Measurements from ENCODE around the gene TTC21A. TPM values are rescaled to one million over a fixed set of nuclear protein-coding genes. Genes with fewer than 3 reads are reported as not detected.

Gene TTC21A
- polyA plus RNA-seq, 6 donors from 2014 or later, result 3.8 to 14.8 (median 11.2) TPM

GRCh38 chr3:39102504-39103323 is 4.8 kb upstream of the TTC21A start:
- Mint-ChIP-seq H3K4me1 (peaks cover 52 to 59% (median 58%) of the 10 kb centered on the region in 3 donors), H3K4me3 (peak overlapping the region in 1 of 8 donors; percentile 38), H3K36me3 (peaks cover 0 to 2% of the 10 kb centered on the region in 2 donors), H3K9me3 (no peaks in the 10 kb centered on the region), H3K27me3 (no peaks in the 10 kb centered on the region), H3K27ac (peak overlapping the region in 5 of 6 donors; percentile 57 to 85 (median 73))
- ATAC-seq (ENCODE audit: low read depth in 2 of 2) (no peak), DNase-seq (no peak)

- Mint-ChIP-seq H3K4me3 (peak overlapping the region in 1 of 8 donors; percentile 38), H3K4me1 (peaks cover 58 to 65% (median 64%) of the 10 kb centered on the region in 3 donors), H3K27me3 (no peaks in the 10 kb centered on the region), H3K36me3 (peaks cover 0 to 8% of the 10 kb centered on the region in 2 donors), H3K9me3 (no peaks in the 10 kb centered on the region), H3K27ac (peak overlapping the region in 5 of 6 donors; percentile 37 to 85 (median 58))
- DNase-seq, result no peak
- ATAC-seq (ENCODE audit: low read depth in 2 of 2), result no peak
Observed at GRCh38 chr3:39103324-39103693, 4.2 kb upstream of the TTC21A start.

- DNase-seq, result no peak
- Mint-ChIP-seq H3K27ac (peak overlapping the region in 4 of 6 donors; percentile 64 to 86 (median 72)), H3K9me3 (no peaks in the 10 kb centered on the region), H3K4me3 (peak overlapping the region in 1 of 8 donors; percentile 99), H3K27me3 (no peaks in the 10 kb centered on the region), H3K36me3 (peaks cover 0 to 9% of the 10 kb centered on the region in 2 donors), H3K4me1 (peaks cover 65 to 71% (median 71%) of the 10 kb centered on the region in 3 donors)
- no peak for ATAC-seq (ENCODE audit: low read depth in 2 of 2)
Observed at GRCh38 chr3:39103791-39104552, 3.5 kb upstream of the TTC21A start.

GRCh38 chr3:39104961-39105686 is 2.4 kb upstream of the TTC21A start:
- H3K4me3 Mint-ChIP-seq, result peak overlapping the region in 7 of 8 donors; percentile 22 to 99 (median 95)
- H3K27ac Mint-ChIP-seq, result peak overlapping the region in 5 of 6 donors; percentile 35 to 86 (median 58)
- no peak for DNase-seq
- no peaks in the 10 kb centered on the region for H3K9me3 Mint-ChIP-seq
- H3K36me3 Mint-ChIP-seq, result peaks cover 3 to 9% of the 10 kb centered on the region in 2 donors
- H3K27me3 Mint-ChIP-seq, result no peaks in the 10 kb centered on the region
- no peak for ATAC-seq (ENCODE audit: low read depth in 2 of 2)
- peaks cover 71 to 83% (median 78%) of the 10 kb centered on the region in 3 donors for H3K4me1 Mint-ChIP-seq

- H3K36me3 Mint-ChIP-seq, result peaks cover 9% of the 10 kb centered on the region in 2 donors
- H3K27me3 Mint-ChIP-seq, result no peaks in the 10 kb centered on the region
- H3K4me3 Mint-ChIP-seq, result peak overlapping the region; percentile 6 to 99 (median 94)
- no peaks in the 10 kb centered on the region for H3K9me3 Mint-ChIP-seq
- no peak for DNase-seq
- peaks cover 69 to 85% (median 75%) of the 10 kb centered on the region in 3 donors for H3K4me1 Mint-ChIP-seq
- H3K27ac Mint-ChIP-seq, result peak overlapping the region in 4 of 6 donors; percentile 68 to 91 (median 86)
- no peak for ATAC-seq (ENCODE audit: low read depth in 2 of 2)
Observed at GRCh38 chr3:39105687-39106063, 1.8 kb upstream of the TTC21A start.

GRCh38 chr3:39106281-39106811 is 1.1 kb upstream of the TTC21A start:
- Mint-ChIP-seq H3K27me3 (no peaks in the 10 kb centered on the region), H3K4me1 (peaks cover 62 to 81% (median 69%) of the 10 kb centered on the region in 3 donors)

GRCh38 chr3:39106851-39107387 is 561 bp upstream of the TTC21A start:
- Mint-ChIP-seq H3K27me3 (no peaks in the 10 kb centered on the region), H3K4me1 (peaks cover 60 to 77% (median 71%) of the 10 kb centered on the region in 3 donors), H3K9me3 (no peaks in the 10 kb centered on the region), H3K27ac (peak overlapping the region in 3 of 6 donors; percentile 62 to 95 (median 90)), H3K36me3 (peaks cover 9 to 20% of the 10 kb centered on the region in 2 donors), H3K4me3 (peak overlapping the region; percentile 84 to 99 (median 94))
- ATAC-seq (ENCODE audit: low read depth in 2 of 2) (no peak), DNase-seq (no peak)

More at GRCh38 chr3:39106281-39106811, 1.1 kb upstream of the TTC21A start:
- peak overlapping the region; percentile 84 to 99 (median 94) for H3K4me3 Mint-ChIP-seq
- H3K9me3 Mint-ChIP-seq, result no peaks in the 10 kb centered on the region
- peak overlapping the region; percentile 10 to 91 (median 85) for H3K27ac Mint-ChIP-seq
- no peak for ATAC-seq (ENCODE audit: low read depth in 2 of 2)
- peaks cover 9 to 14% of the 10 kb centered on the region in 2 donors for H3K36me3 Mint-ChIP-seq
- no peak for DNase-seq

GRCh38 chr3:39108200-39108710 is 775 bp downstream of the TTC21A start:
- H3K4me3 Mint-ChIP-seq, result peak overlapping the region; percentile 93 to 99 (median 98)
- no peaks in the 10 kb centered on the region for H3K9me3 Mint-ChIP-seq
- peak; percentile 85 for DNase-seq
- H3K4me1 Mint-ChIP-seq, result peaks cover 50 to 63% (median 60%) of the 10 kb centered on the region in 3 donors
- peaks cover 9 to 21% of the 10 kb centered on the region in 2 donors for H3K36me3 Mint-ChIP-seq
- H3K27ac Mint-ChIP-seq, result peak overlapping the region; percentile 94 to 99 (median 98)
- no peaks in the 10 kb centered on the region for H3K27me3 Mint-ChIP-seq
- ATAC-seq (ENCODE audit: low read depth in 2 of 2), result peak; percentile 85 to 86

- DNase-seq, result no peak
- no peak for ATAC-seq (ENCODE audit: low read depth in 2 of 2)
- peak overlapping the region in 7 of 8 donors; percentile 93 to 99 (median 96) for H3K4me3 Mint-ChIP-seq
- peak overlapping the region in 5 of 6 donors; percentile 39 to 99 (median 95) for H3K27ac Mint-ChIP-seq
- no peaks in the 10 kb centered on the region for H3K9me3 Mint-ChIP-seq
- peaks cover 45 to 56% (median 52%) of the 10 kb centered on the region in 3 donors for H3K4me1 Mint-ChIP-seq
- H3K36me3 Mint-ChIP-seq, result peaks cover 9 to 21% of the 10 kb centered on the region in 2 donors
- H3K27me3 Mint-ChIP-seq, result no peaks in the 10 kb centered on the region
Observed at GRCh38 chr3:39109086-39109485, 1.6 kb downstream of the TTC21A start.

GRCh38 chr3:39110041-39110639 is 2.7 kb downstream of the TTC21A start:
- DNase-seq, result no peak
- ATAC-seq (ENCODE audit: low read depth in 2 of 2), result no peak
- H3K4me3 Mint-ChIP-seq, result peak overlapping the region in 2 of 8 donors; percentile 7 to 15
- peak overlapping the region in 1 of 6 donors; percentile 71 for H3K27ac Mint-ChIP-seq
- H3K27me3 Mint-ChIP-seq, result no peaks in the 10 kb centered on the region
- no peaks in the 10 kb centered on the region for H3K9me3 Mint-ChIP-seq
- peaks cover 9 to 28% of the 10 kb centered on the region in 2 donors for H3K36me3 Mint-ChIP-seq
- H3K4me1 Mint-ChIP-seq, result peaks cover 41 to 45% (median 45%) of the 10 kb centered on the region in 3 donors

GRCh38 chr3:39112113-39112512 is 4.6 kb downstream of the TTC21A start:
- Mint-ChIP-seq H3K27me3 (no peaks in the 10 kb centered on the region), H3K27ac (peak overlapping the region in 3 of 6 donors; percentile 13 to 47 (median 14)), H3K9me3 (no peaks in the 10 kb centered on the region), H3K36me3 (peaks cover 9 to 29% of the 10 kb centered on the region in 2 donors), H3K4me1 (peaks cover 24 to 28% (median 27%) of the 10 kb centered on the region in 3 donors), H3K4me3 (no peak overlapping the region)
- no peak for ATAC-seq (ENCODE audit: low read depth in 2 of 2)
- DNase-seq, result no peak

GRCh38 chr3:39112535-39112934 is 5.1 kb downstream of the TTC21A start:
- Mint-ChIP-seq H3K36me3 (peaks cover 9 to 29% of the 10 kb centered on the region in 2 donors), H3K27ac (peak overlapping the region in 3 of 6 donors; percentile 14 to 95 (median 15)), H3K27me3 (no peaks in the 10 kb centered on the region), H3K9me3 (no peaks in the 10 kb centered on the region), H3K4me1 (peaks cover 24 to 30% (median 28%) of the 10 kb centered on the region in 3 donors), H3K4me3 (no peak overlapping the region)
- ATAC-seq (ENCODE audit: low read depth in 2 of 2), result no peak
- no peak for DNase-seq

Measured in naive B cell (primary cell).